H9 (cell line): ENCODE results near the gene SPOCK3. TPM values are rescaled to one million over a fixed set of nuclear protein-coding genes. Genes with fewer than 3 reads are reported as not detected.

Source experiments
- DNase-seq: peaks from one replicate; pipeline ENCODE4 v3.0.0-alpha.2; 2017
- H2AFZ ChIP-seq: one replicate; pipeline ENCODE4 v1.6.1; 2013; ENCODE audit warnings: mild to moderate bottlenecking, low read length, control low read depth, moderate library complexity
- H2AK5ac ChIP-seq: 2 replicates; pipeline ENCODE4 v1.6.1; 2013; ENCODE audit warnings: low read length, control low read depth, mixed read lengths; ENCODE audit not compliant: insufficient read length
- H2BK120ac ChIP-seq: one replicate; pipeline ENCODE4 v1.6.1; 2013; ENCODE audit warnings: low read depth, mild to moderate bottlenecking, low read length, control low read depth, inconsistent platforms; ENCODE audit not compliant: poor library complexity, severe bottlenecking
- H2BK12ac ChIP-seq: 2 replicates; pipeline ENCODE4 v1.6.1; 2013; ENCODE audit warnings: low read length, control low read depth, mixed read lengths, low read depth; ENCODE audit not compliant: insufficient read length
- H2BK15ac ChIP-seq: 2 replicates; pipeline ENCODE4 v1.6.1; 2013; ENCODE audit warnings: low read depth, low read length, control low read depth
- H2BK20ac ChIP-seq: one replicate; pipeline ENCODE4 v1.6.1; 2013; ENCODE audit warnings: low read depth, mild to moderate bottlenecking, low read length, control low read depth, inconsistent platforms; ENCODE audit not compliant: poor library complexity, severe bottlenecking
- H2BK5ac ChIP-seq: 2 replicates; pipeline ENCODE4 v1.6.1; 2013; ENCODE audit warnings: low read length, control low read depth, mixed read lengths; ENCODE audit not compliant: insufficient read length
- H3K14ac ChIP-seq: 2 replicates; pipeline ENCODE4 v1.6.1; 2013; ENCODE audit warnings: low read length, control low read depth; ENCODE audit not compliant: insufficient read depth
- H3K18ac ChIP-seq: 2 replicates; pipeline ENCODE4 v1.6.1; 2013; ENCODE audit warnings: low read depth, mild to moderate bottlenecking, mixed read lengths, low read length, control low read depth; ENCODE audit not compliant: insufficient read length
- H3K23ac ChIP-seq: 2 replicates; pipeline ENCODE4 v1.6.1; 2013; ENCODE audit warnings: low read length, control low read depth, mixed read lengths, low read depth; ENCODE audit not compliant: insufficient read length
- H3K23me2 ChIP-seq: 2 replicates; pipeline ENCODE4 v1.6.1; 2013; ENCODE audit warnings: low read depth, mild to moderate bottlenecking, mixed read lengths, low read length, control low read depth; ENCODE audit not compliant: insufficient read length, poor library complexity, severe bottlenecking
- H3K27ac ChIP-seq: 2 replicates; pipeline ENCODE4 v1.5.1; 2013; ENCODE audit warnings: low read length, control low read depth, mixed read lengths, low read depth; ENCODE audit not compliant: insufficient read length
- H3K27me3 ChIP-seq: 2 replicates; pipeline ENCODE4 v1.6.1; 2013; ENCODE audit warnings: low read length, control low read depth, inconsistent platforms; ENCODE audit not compliant: insufficient read depth
- H3K4ac ChIP-seq: 2 replicates; pipeline ENCODE4 v1.6.1; 2013; ENCODE audit warnings: low read depth, mild to moderate bottlenecking, control low read depth, inconsistent platforms, low read length, moderate library complexity
- H3K4me1 ChIP-seq: 2 replicates; pipeline ENCODE4 v1.6.1; 2013; ENCODE audit warnings: low read length, control low read depth, inconsistent platforms; ENCODE audit not compliant: insufficient read depth
- H3K4me2 ChIP-seq: 2 replicates; pipeline ENCODE4 v1.6.1; 2013; ENCODE audit warnings: low read length, control low read depth, mixed read lengths; ENCODE audit not compliant: insufficient read length, insufficient read depth
- H3K56ac ChIP-seq: 2 replicates; pipeline ENCODE4 v1.6.1; 2013; ENCODE audit warnings: low read depth, mild to moderate bottlenecking, mixed read lengths, low read length, control low read depth; ENCODE audit not compliant: insufficient read length
- H3K79me1 ChIP-seq: 2 replicates; pipeline ENCODE4 v1.6.1; 2013; ENCODE audit warnings: low read depth, mild to moderate bottlenecking, moderate library complexity, low read length, control low read depth, inconsistent platforms; ENCODE audit not compliant: insufficient read depth, poor library complexity, severe bottlenecking
- H3K79me2 ChIP-seq: 2 replicates; pipeline ENCODE4 v1.6.1; 2013; ENCODE audit warnings: low read length, control low read depth, inconsistent platforms; ENCODE audit not compliant: insufficient read depth
- H3K9ac ChIP-seq: 2 replicates; pipeline ENCODE4 v1.6.1; 2013; ENCODE audit warnings: low read length, control low read depth, mixed read lengths; ENCODE audit not compliant: insufficient read length; ENCODE audit errors: extremely low read depth
- H3K9me3 ChIP-seq: one replicate; pipeline ENCODE4 v1.6.1; 2013; ENCODE audit warnings: low read depth, low read length, inconsistent platforms; ENCODE audit not compliant: control insufficient read depth
- H3T11ph ChIP-seq: one replicate; pipeline ENCODE4 v1.6.1; 2013; ENCODE audit warnings: mild to moderate bottlenecking, low read length, control low read depth, inconsistent platforms
- H4K20me1 ChIP-seq: one replicate; pipeline ENCODE4 v1.6.1; 2013; ENCODE audit not compliant: control insufficient read depth, insufficient read length, insufficient read depth
- H4K5ac ChIP-seq: 2 replicates; pipeline ENCODE4 v1.6.1; 2013; ENCODE audit warnings: low read depth, mild to moderate bottlenecking, mixed read lengths, low read length, control low read depth; ENCODE audit not compliant: insufficient read length
- H4K8ac ChIP-seq: replicated peaks from 2 replicates; pipeline ENCODE4 v1.6.1; 2013; ENCODE audit warnings: low read length, control low read depth, mixed read lengths, low read depth; ENCODE audit not compliant: insufficient read length
- H4K91ac ChIP-seq: 2 replicates; pipeline ENCODE4 v1.6.1; 2013; ENCODE audit warnings: low read depth, mild to moderate bottlenecking, moderate library complexity, mixed read lengths, low read length, control low read depth; ENCODE audit not compliant: insufficient read length
- H3K27ac Mint-ChIP-seq, 3 experiments: 2 replicates in 2 of 3; 3 replicates in 1 of 3; pipeline ENCODE4 v1.8.0; 2020 to 2021; ENCODE audit warnings: mixed read lengths in 3 of 3, mild to moderate bottlenecking in 1 of 3, moderate library complexity in 1 of 3
- H3K27me3 Mint-ChIP-seq: 2 replicates; pipeline ENCODE4 v1.8.0; 2021; ENCODE audit warnings: low read depth, mild to moderate bottlenecking, moderate library complexity, mixed read lengths
- H3K36me3 Mint-ChIP-seq, 3 experiments: 2 replicates in 2 of 3; 3 replicates in 1 of 3; pipeline ENCODE4 v1.8.0; 2020 to 2021; ENCODE audit warnings: low read depth in 3 of 3, mixed read lengths in 3 of 3; ENCODE audit not compliant: insufficient read depth in 1 of 3
- H3K4me1 Mint-ChIP-seq, 2 experiments: 2 replicates each; pipeline ENCODE4 v1.8.0; 2020; ENCODE audit warnings: mixed read lengths in 2 of 2
- H3K4me3 Mint-ChIP-seq, 2 experiments: 2 replicates in 1 of 2; 3 replicates in 1 of 2; pipeline ENCODE4 v1.8.0; 2020 to 2021; ENCODE audit warnings: mild to moderate bottlenecking in 2 of 2, mixed read lengths in 2 of 2, moderate library complexity in 1 of 2
- H3K9me3 Mint-ChIP-seq, 2 experiments: 2 replicates in 1 of 2; 3 replicates in 1 of 2; pipeline ENCODE4 v1.8.0; 2020; ENCODE audit warnings: mild to moderate bottlenecking in 2 of 2, mixed read lengths in 2 of 2, moderate library complexity in 1 of 2
- CTCF ChIP-seq: fragments of 200-600 bp; sonication (generic); conservative IDR thresholded peaks from 3 replicates; pipeline ENCODE4 v1.8.0; 2021; ENCODE audit warnings: antibody characterized with exemption, mild to moderate bottlenecking
- WGBS: extraction: QIAGEN DNeasy Blood & Tissue Kit; methylation state at CpG from one replicate; pipeline ENCODE4 v1.1.7; 2013; ENCODE audit warnings: missing lambda C conversion rate, low lambda C conversion rate, mixed read lengths; ENCODE audit not compliant: insufficient read length; ENCODE audit errors: extremely low coverage; 5-methylcytosine and 5-hydroxymethylcytosine counted together
- total RNA-seq: library from RNA; stranded (reverse); gene quantifications from 2 replicates; pipeline ENCODE4 v1.2.1, GENCODE V29; 2021

SPOCK3 gene
- total RNA-seq, 1 experiment from 2014 or later = 0.28 TPM

- Mint-ChIP-seq H3K27ac (no peak overlapping the region), H3K4me3 (no peak overlapping the region), H3K36me3 (no peaks in the 10 kb centered on the region; a peak in 1 of 7 replicates), H3K27me3 (no peaks in the 10 kb centered on the region), H3K9me3 (no peaks in the 10 kb centered on the region), H3K4me1 (no peaks in the 10 kb centered on the region)
- Histone ChIP-seq H3K79me2 (no peaks in the 10 kb centered on the region), H3K23me2 (no peaks in the 10 kb centered on the region), H2BK12ac (no peak overlapping the region), H2BK5ac (no peak overlapping the region), H4K8ac (no peak overlapping the region), H4K91ac (no peak overlapping the region), H2BK20ac (no peak overlapping the region), H3K4ac (no peak overlapping the region), H3K9ac (no peak overlapping the region), H3K27ac (no peak overlapping the region), H2BK120ac (no peak overlapping the region), H3K4me2 (no peak overlapping the region), H4K5ac (no peak overlapping the region), H3K27me3 (no peaks in the 10 kb centered on the region), H3T11ph (no peak overlapping the region), H3K23ac (no peak overlapping the region), H2AK5ac (no peak overlapping the region), H4K20me1 (no peaks in the 10 kb centered on the region), H3K4me1 (no peaks in the 10 kb centered on the region), H3K9me3 (no peaks in the 10 kb centered on the region), H2AFZ (no peak overlapping the region), H3K14ac (no peak overlapping the region), H3K18ac (no peak overlapping the region), H2BK15ac (no peak overlapping the region), H3K79me1 (no peaks in the 10 kb centered on the region), H3K56ac (no peak overlapping the region)
- WGBS = no CpG with 5 or more reads among the region's 3 CpGs
- no peak for DNase-seq
- TF ChIP-seq CTCF = no peak
Observed at GRCh38 chr4:166816890-166817289, 417.4 kb downstream of the SPOCK3 start.
